PC-9 (cell line): ENCODE results near the gene KRTAP4-4. TPM values are rescaled to one million over a fixed set of nuclear protein-coding genes. Genes with fewer than 3 reads are reported as not detected.

Experiments used
- BruUV-seq: library from RNA; stranded (reverse); fragments of 400-500 nt; replicated peaks from 2 replicates; lab custom pipeline; 2021; lab: Mats Ljungman, UMichigan
- CTCF ChIA-PET: fragments of 300-600 bp; sonication (Branson Sonifier 250); formaldehyde crosslinking; loops from one replicate; lab custom pipeline; 2022; ENCODE audit warnings: antibody characterized with exemption; lab: Charles Lee
- POLR2A ChIA-PET: fragments of 300-600 bp; sonication (Branson Sonifier 250); formaldehyde crosslinking; loops from one replicate; lab custom pipeline; 2022; ENCODE audit warnings: antibody characterized with exemption; ENCODE audit not compliant: unreplicated experiment; lab: Charles Lee
- DNase-seq, 2 experiments: peaks; one replicate each; pipeline versions ENCODE4 v3.0.0 to v3.0.0-alpha.2; 2015 to 2022; ENCODE audit warnings: mixed read lengths in 1 of 2
- H2AFZ ChIP-seq: fragments of 200-600 bp; sonication (generic); 2 replicates; pipeline ENCODE4 v1.8.1; 2017; ENCODE audit warnings: antibody characterized with exemption
- H3F3A ChIP-seq: fragments of 200-600 bp; sonication (generic); 2 replicates; pipeline ENCODE4 v1.8.1; 2017; ENCODE audit warnings: antibody characterized with exemption, mild to moderate bottlenecking, low read depth; ENCODE audit not compliant: insufficient read depth
- H3K27ac ChIP-seq: fragments of 200-600 bp; sonication (generic); 2 replicates; pipeline ENCODE4 v1.6.1; 2016; ENCODE audit warnings: mixed run types
- H3K27me3 ChIP-seq: fragments of 200-600 bp; sonication (generic); 2 replicates; pipeline ENCODE4 v1.6.1; 2016; ENCODE audit warnings: low read depth, mixed run types; ENCODE audit not compliant: insufficient read depth
- H3K36me3 ChIP-seq: fragments of 200-600 bp; sonication (generic); 2 replicates; pipeline ENCODE4 v1.6.1; 2016; ENCODE audit warnings: low read depth, mixed run types
- H3K4me1 ChIP-seq: fragments of 200-600 bp; sonication (generic); replicated peaks from 2 replicates; pipeline ENCODE4 v1.6.1; 2016; ENCODE audit warnings: mixed run types; ENCODE audit not compliant: insufficient read depth
- H3K4me2 ChIP-seq: fragments of 200-600 bp; sonication (generic); 2 replicates; pipeline ENCODE4 v1.6.1; 2017; ENCODE audit warnings: mixed run types
- H3K4me3 ChIP-seq: fragments of 200-600 bp; sonication (generic); 2 replicates; pipeline ENCODE4 v1.6.1; 2016; ENCODE audit warnings: mixed run types
- H3K79me2 ChIP-seq: fragments of 200-600 bp; sonication (generic); 2 replicates; pipeline ENCODE4 v1.6.1; 2017; ENCODE audit warnings: low read depth, mixed run types
- H3K9me2 ChIP-seq: fragments of 200-600 bp; sonication (generic); 2 replicates; pipeline ENCODE4 v1.8.1; 2017; ENCODE audit warnings: mild to moderate bottlenecking; ENCODE audit not compliant: insufficient read depth
- H3K9me3 ChIP-seq: fragments of 200-600 bp; sonication (generic); 2 replicates; pipeline ENCODE4 v1.8.1; 2016; ENCODE audit warnings: low read depth; ENCODE audit not compliant: insufficient read depth
- H4K20me1 ChIP-seq: fragments of 200-600 bp; sonication (generic); 2 replicates; pipeline ENCODE4 v1.8.1; 2017; ENCODE audit not compliant: insufficient read depth
- EZH2 ChIP-seq: fragments of 200-600 bp; sonication (generic); IDR thresholded peaks from 2 replicates; pipeline ENCODE4 v1.8.0; 2017; ENCODE audit warnings: antibody characterized with exemption, low read depth
- intact Hi-C: fragments of 100-400 bp; cut with micrococcal nuclease; formaldehyde crosslinking; loops from one replicate; pipeline ENCODE4 v1.10.0; 2022; ENCODE audit not compliant: unreplicated experiment
- total RNA-seq: library from RNA; stranded (reverse); gene quantifications from 2 replicates; pipeline ENCODE4 v1.2.3, GENCODE V29; 2021
- TF ChIP-seq, protein P1 (sequence below): fragments of 200-600 bp; sonication (generic); conservative IDR thresholded peaks from 2 replicates; pipeline ENCODE4 v1.6.1; 2017; ENCODE audit warnings: mixed run types, antibody characterized with exemption, mild to moderate bottlenecking, moderate library complexity

KRTAP4-4 gene
- total RNA-seq, 1 experiment from 2014 or later: not detected

DNA sequence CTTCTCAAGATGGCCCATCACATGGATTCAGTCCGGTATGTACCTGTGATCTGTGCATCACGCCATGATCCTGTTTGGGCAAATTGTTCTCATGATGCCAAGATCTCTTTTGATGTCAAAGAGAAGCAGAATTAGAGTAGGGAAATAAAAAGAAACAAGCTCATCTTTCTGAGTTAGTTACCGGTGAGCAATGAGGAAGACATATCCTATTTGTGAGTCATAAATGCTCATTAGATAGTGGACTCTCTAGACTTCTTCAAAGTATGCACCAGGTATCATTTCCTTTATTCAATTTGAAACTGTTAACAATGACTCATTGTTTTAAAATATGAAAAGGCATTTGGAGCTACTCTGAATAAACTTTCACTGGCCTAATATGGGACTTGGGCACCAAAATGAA is 28.6 kb downstream of the KRTAP4-4 start:
- ChIA-PET POLR2A (interaction anchor here (0.6 to 0.8 kb wide), 7 partner anchors 148 to 373 kb away, joined by 3 to 11 read pairs (median 4); partner anchors contain the start of genes KRT13, KRT36 and KRT40), CTCF (interaction anchor here (0.6 to 1.0 kb wide), 2 partner anchors 191 to 679 kb away, joined by 3 read pairs; no protein-coding TSS in a partner anchor)
- H3F3A ChIP-seq: peaks cover 18% of the 10 kb centered on the region
- peaks cover 21% of the 10 kb centered on the region for H3K4me1 ChIP-seq
- peak overlapping the region; percentile 87 for H3K27ac ChIP-seq
- 0 out of 2 replicates have a peak overlapping the region, but pooled peaks have one; percentile 20 for H3K4me2 ChIP-seq
- no peaks in the 10 kb centered on the region; the same call in 1 of the 2 replicates for H3K9me2 ChIP-seq
- TF ChIP-seq, protein P1, sequence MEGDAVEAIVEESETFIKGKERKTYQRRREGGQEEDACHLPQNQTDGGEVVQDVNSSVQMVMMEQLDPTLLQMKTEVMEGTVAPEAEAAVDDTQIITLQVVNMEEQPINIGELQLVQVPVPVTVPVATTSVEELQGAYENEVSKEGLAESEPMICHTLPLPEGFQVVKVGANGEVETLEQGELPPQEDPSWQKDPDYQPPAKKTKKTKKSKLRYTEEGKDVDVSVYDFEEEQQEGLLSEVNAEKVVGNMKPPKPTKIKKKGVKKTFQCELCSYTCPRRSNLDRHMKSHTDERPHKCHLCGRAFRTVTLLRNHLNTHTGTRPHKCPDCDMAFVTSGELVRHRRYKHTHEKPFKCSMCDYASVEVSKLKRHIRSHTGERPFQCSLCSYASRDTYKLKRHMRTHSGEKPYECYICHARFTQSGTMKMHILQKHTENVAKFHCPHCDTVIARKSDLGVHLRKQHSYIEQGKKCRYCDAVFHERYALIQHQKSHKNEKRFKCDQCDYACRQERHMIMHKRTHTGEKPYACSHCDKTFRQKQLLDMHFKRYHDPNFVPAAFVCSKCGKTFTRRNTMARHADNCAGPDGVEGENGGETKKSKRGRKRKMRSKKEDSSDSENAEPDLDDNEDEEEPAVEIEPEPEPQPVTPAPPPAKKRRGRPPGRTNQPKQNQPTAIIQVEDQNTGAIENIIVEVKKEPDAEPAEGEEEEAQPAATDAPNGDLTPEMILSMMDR: no peak
- no peak for TF ChIP-seq EZH2
- H3K79me2 ChIP-seq: no peaks in the 10 kb centered on the region
- no peaks in the 10 kb centered on the region for H3K36me3 ChIP-seq
- H4K20me1 ChIP-seq: no peaks in the 10 kb centered on the region
- no peaks in the 10 kb centered on the region for H3K27me3 ChIP-seq
- BruUV-seq: no TSS peak
- no peak overlapping the region for H2AFZ ChIP-seq
- no peak overlapping the region for H3K4me3 ChIP-seq
- peaks cover 11% of the 10 kb centered on the region; the same call in 1 of the 2 replicates for H3K9me3 ChIP-seq
- peak; percentile 20 to 93 for DNase-seq
- intact Hi-C loops: loop anchor here (1.0 to 2.0 kb wide), 2 partner anchors 71 to 217 kb away; partner anchors contain the start of gene KRTAP2-3

DNA sequence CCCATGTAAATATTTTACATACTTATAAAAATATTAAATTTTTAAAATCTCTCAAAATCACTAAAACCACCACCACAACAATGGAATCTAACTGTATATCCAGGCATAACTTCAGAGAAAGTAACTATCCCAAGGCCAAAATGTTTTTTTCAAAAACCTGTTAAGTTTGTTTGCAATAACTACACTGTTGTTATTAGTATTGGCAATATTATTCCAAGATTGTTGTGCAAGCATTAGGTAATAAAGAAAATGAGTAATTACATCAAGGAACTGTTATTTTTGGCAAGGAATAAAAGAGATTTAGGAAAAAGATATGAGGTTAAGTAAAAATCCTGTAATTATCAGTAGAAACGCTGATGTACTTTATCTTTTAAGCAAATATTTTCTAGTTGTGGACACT is 33.2 kb downstream of the KRTAP4-4 start:
- no peak overlapping the region for H3K4me2 ChIP-seq
- no peak overlapping the region for H2AFZ ChIP-seq
- no peak overlapping the region for H3K4me3 ChIP-seq
- no TSS peak for BruUV-seq
- H3K9me3 ChIP-seq: peaks cover 5% of the 10 kb centered on the region; the same call in 1 of the 2 replicates
- ChIA-PET POLR2A (no interaction called here), CTCF (no interaction called here)
- H3F3A ChIP-seq: peaks cover 13% of the 10 kb centered on the region
- H3K36me3 ChIP-seq: no peaks in the 10 kb centered on the region
- H4K20me1 ChIP-seq: no peaks in the 10 kb centered on the region
- TF ChIP-seq EZH2: no peak
- TF ChIP-seq, protein P1: no peak
- H3K79me2 ChIP-seq: no peaks in the 10 kb centered on the region
- DNase-seq: peak in 1 of 2 experiments; percentile 66
- H3K27me3 ChIP-seq: no peaks in the 10 kb centered on the region
- H3K27ac ChIP-seq: no peak overlapping the region
- no peaks in the 10 kb centered on the region; the same call in 1 of the 2 replicates for H3K9me2 ChIP-seq
- peaks cover 17% of the 10 kb centered on the region for H3K4me1 ChIP-seq
- intact Hi-C loops: no loop called here

DNA sequence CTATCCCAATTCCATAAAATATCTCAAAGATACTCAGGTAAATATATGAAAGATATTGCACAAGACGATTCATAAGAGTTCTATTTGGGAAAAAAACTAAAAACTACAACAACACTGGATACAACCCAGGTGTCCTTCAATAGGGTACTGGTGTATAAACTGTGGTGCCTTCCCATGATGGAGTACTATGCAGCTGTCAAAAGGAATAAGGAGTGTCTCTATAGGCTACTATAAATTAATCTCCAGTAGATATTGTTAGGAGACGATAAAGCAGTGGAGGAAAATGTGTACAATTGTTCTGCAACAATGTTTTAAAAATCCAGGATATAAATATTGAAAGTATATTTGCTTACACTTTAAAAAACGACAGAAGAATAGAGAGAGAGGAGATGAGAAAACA is 34.1 kb downstream of the KRTAP4-4 start:
- H3K4me2 ChIP-seq: no peak overlapping the region
- H2AFZ ChIP-seq: no peak overlapping the region
- no peaks in the 10 kb centered on the region for H3K36me3 ChIP-seq
- POLR2A ChIA-PET: no interaction called here
- no peaks in the 10 kb centered on the region for H3K79me2 ChIP-seq
- TF ChIP-seq, protein P1: no peak
- no peak for TF ChIP-seq EZH2
- CTCF ChIA-PET: no interaction called here
- H3K4me1 ChIP-seq: peaks cover 7% of the 10 kb centered on the region
- no peak for DNase-seq
- no peaks in the 10 kb centered on the region for H3K27me3 ChIP-seq
- H3K4me3 ChIP-seq: no peak overlapping the region
- no peak overlapping the region for H3K27ac ChIP-seq
- peaks cover 5% of the 10 kb centered on the region for H3F3A ChIP-seq
- no TSS peak for BruUV-seq
- intact Hi-C loops: no loop called here
- H3K9me3 ChIP-seq: 0 out of 2 replicates have a peak, but pooled peaks cover 3% of the 10 kb centered on the region
- no peaks in the 10 kb centered on the region for H4K20me1 ChIP-seq
- no peaks in the 10 kb centered on the region; the same call in 1 of the 2 replicates for H3K9me2 ChIP-seq
